ENCODE measurements around the gene NRG2.

GRCh38 chr5:140039561-140039960 lies 3.5 kb downstream of the NRG2 start:
- TF ChIP-seq POLR2A (IDR thresholded peaks at IDR 0.05) (no peak), POLR2AphosphoS5 (IDR thresholded peaks at IDR 0.05) (no peak)

All from prostate gland (tissue), 1 donor.